Sciatic nerve (tissue), 2 donors: ENCODE measurements around the gene EIF5. TPM values are rescaled to one million over a fixed set of nuclear protein-coding genes. Genes with fewer than 3 reads are reported as not detected.

Experiments
- ATAC-seq: fragments of 200-7000 bp; cut with Tn5 transposase; one replicate; pipeline ENCODE4 v1.9.1; 2020; ENCODE audit warnings: mild to moderate bottlenecking, moderate library complexity
- DNase-seq: peaks from one replicate; pipeline ENCODE4 v3.0.0-alpha.2; 2020; ENCODE audit warnings: low spot score
- intact Hi-C: fragments of 100-400 bp; cut with DNase I; formaldehyde crosslinking; loops from one replicate; pipeline ENCODE4 v1.14.2; 2022
- total RNA-seq: library from RNA; stranded (reverse); fragmentation: NEBNext Ultra II Directional; extraction: Animal tissue kit (Norgen Biotek cat#: 25700); gene quantifications from one replicate; pipeline ENCODE4 v1.2.1, GENCODE V29; 2021
- donor health status: DM: no; HTN: no; CAD: no.
- donor health status: DM: no; HTN: no; CAD: no.

The EIF5 gene
- total RNA-seq, 1 donor from 2014 or later: 186 TPM

- peak; percentile 99 for ATAC-seq
- intact Hi-C loops: no loop called here
Observed at GRCh38 chr14:103385152-103385928, 51.3 kb downstream of the EIF5 start, which contains the start of gene MARK3. MARK3 (plus strand) TSS chr14:103385415; CDS start chr14:103386030, 615 bp downstream.

GRCh38 chr14:103385929-103386712 is 52.1 kb downstream of the EIF5 start:
- intact Hi-C loops: no loop called here
- ATAC-seq (no peak), DNase-seq (no peak)

More at GRCh38 chr14:103385152-103385928, 51.3 kb downstream of the EIF5 start, which contains the start of gene MARK3:
- peak; percentile 98 for DNase-seq

DNA sequence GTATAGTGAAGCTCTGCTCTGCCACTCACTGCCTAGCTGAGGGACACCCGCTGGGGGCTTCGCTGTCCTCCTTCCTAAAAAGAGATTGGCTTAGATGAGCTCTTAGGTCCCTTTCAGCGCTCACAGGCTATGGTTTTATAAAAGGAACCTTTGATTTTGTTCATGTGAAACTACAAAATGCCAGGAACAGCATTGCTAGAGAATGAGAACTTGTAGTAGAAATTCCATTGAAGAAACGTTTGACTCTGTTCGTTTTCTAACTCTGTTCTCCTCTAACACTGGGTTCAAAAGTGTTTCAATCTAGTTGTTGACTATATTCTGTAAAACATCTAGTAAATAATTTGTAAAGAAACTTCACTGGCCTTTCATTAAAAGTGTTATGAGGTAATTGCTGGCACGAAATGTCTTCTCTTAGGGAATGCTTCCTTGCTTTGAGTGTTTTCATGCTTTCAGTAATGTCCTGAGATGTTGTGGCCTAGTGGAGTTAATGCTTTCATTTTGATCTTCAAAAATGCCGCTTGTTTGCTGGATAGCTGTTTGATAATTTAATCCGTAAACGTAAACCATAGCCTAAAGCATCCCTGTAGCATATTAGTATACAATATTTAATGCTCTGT is 52.8 kb downstream of the EIF5 start:
- no peak for ATAC-seq
- DNase-seq: no peak

DNA sequence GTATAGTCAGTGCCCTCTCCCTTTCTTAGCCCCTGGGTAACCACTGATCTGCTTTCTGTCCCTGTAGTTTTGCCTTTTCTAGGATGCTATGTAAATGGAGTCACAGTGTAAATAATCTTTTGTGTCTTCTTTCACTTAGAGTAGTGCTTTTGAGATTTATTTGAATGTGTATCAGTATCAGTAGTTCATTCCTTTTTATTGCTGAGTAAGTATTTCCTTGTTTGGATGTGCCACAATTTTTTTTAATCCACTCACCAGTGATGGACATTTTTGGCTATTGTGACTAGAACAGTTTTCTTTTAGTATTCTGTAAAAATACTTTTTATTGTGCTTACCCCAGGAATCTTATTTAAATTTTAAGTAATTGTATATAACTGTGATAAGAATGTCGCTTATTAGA is 54.6 kb downstream of the EIF5 start:
- ATAC-seq (no peak), DNase-seq (no peak)
- intact Hi-C loops: no loop called here

More for the DNA sequence above, 52.8 kb downstream of the EIF5 start:
- intact Hi-C loops: no loop called here

DNA sequence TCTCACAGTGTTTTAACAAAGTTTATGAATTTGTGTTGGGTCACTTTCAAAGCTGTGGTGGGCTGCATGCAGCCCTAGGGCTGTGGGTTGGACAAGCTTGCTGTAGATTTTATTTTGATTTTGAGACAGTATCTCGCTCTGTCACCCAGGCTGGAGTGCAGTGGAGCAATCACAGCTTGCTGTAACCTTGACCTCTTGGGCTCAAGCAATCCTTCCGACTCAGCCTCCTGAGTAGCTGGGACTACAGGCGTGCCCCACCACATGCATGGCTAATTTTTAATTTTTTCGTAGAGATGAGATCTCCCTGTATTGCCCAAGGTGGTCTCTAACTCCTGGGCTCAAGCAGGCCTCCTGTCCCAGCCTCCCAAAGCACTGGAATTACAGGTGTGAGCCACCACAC is 56.6 kb downstream of the EIF5 start:
- ATAC-seq: no peak
- intact Hi-C loops: no loop called here
- DNase-seq: no peak

- ATAC-seq (peak; percentile 45), DNase-seq (no peak)
- intact Hi-C loops: no loop called here
Observed at GRCh38 chr14:103391048-103391447, 57.0 kb downstream of the EIF5 start.

DNA sequence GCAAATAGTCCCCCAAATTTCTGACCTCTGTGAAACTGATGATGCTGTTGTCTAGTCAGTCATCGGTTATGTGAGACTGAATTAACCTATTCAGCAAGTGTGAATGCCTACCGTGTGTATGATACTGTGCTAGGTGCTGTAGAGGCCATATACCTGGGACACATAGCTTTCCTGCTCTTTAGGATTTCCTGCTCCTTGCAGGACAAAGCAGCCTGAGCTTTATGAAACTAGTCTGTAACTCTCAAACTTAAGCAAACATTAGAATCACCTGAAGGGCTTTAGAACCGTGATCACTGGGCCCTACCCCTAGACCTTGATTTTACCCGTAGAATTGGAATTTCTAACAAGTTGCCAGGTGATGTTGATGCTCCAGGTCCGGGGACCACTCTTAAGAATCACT is 58.1 kb downstream of the EIF5 start:
- ATAC-seq (no peak), DNase-seq (no peak)
- intact Hi-C loops: no loop called here

GRCh38 chr14:103392572-103392971 is 58.5 kb downstream of the EIF5 start:
- no peak for DNase-seq

DNA sequence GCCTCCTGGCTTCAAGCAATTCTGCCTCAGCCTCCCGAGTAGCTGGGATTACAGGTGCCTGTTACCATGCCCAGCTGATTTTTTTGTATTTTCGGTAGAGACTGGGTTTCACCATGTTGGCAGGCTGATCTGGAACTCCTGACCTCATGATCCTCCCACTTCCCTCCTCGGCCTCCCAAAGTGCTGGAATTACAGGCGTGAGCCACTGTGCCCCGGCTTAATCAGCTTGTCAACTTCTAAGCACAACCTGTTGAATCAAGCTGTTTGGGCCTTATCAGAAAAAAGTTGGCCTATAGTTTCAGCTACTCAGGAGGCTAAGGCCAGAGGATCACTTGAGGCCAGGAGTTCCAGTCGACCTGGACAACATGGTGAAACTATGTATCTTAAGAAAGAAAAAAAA is 59.0 kb downstream of the EIF5 start:
- DNase-seq: no peak
- no peak for ATAC-seq
- intact Hi-C loops: no loop called here

More at GRCh38 chr14:103392572-103392971, 58.5 kb downstream of the EIF5 start:
- intact Hi-C loops: no loop called here
- ATAC-seq: no peak

DNA sequence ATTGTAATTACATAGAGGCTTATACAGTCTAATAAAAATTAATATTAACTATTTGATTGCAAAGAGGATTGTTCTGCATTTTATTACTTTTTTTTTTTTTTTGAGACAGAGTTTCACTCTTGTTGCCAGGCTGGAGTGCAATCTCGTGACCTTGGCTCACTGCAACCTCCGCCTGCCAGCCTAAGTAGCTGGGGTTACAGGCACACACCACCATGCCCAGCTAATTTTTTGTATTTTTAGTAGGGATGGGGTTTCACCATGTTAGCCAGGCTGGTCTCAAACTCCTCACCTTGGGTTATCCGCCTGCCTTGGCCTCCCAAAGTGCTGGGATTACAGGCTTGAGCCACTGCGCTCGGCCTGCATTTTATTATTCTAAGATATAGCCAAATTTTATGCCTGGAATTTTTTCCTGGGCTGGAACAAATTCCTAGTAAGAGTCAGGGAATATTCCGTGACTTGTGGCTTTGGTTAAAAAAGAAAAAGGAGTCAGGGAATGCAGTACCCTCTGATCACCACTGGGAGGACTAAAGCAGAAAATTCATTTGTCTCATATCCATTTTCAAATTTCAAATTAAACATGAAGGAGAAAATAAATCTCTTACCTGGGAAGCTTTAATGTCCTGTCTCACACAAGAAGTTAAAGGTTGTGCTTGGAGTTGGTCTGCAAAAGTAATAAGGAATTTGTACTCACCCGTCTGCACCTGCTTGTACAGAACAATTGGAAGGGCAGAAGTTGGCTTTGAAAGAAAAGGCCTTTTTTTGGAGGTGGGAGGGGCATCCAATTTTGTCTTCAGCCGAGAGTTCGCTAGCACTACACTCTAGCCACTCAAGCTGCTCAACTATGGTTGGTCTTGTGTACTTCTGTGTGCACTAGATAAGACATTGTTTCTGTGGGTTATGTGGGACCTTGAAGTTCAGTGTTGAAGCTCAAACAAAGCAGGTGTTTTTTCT is 59.9 kb downstream of the EIF5 start:
- DNase-seq (no peak), ATAC-seq (peak; percentile 66)
- intact Hi-C loops: no loop called here

Other genes with a start within 250 kb of the EIF5 start
- gene EXOC3L4, start 239.5 kb upstream of the EIF5 start, total RNA-seq: 3.3 TPM
- 142 TPM for gene TNFAIP2, start 210.8 kb upstream of the EIF5 start, total RNA-seq
- gene MARK3, start 51.2 kb downstream of the EIF5 start, total RNA-seq: 104 TPM
- 69.1 TPM for gene CKB, start 188.6 kb downstream of the EIF5 start, total RNA-seq
- gene TRMT61A, start 195.0 kb downstream of the EIF5 start, total RNA-seq: 12.4 TPM
- 30.3 TPM for gene BAG5, start 228.4 kb downstream of the EIF5 start, total RNA-seq
- gene COA8, start 228.7 kb downstream of the EIF5 start, total RNA-seq: 37.4 TPM